H9 (cell line): Measurements from ENCODE around the gene MAP3K20. TPM values are rescaled to one million over a fixed set of nuclear protein-coding genes. Genes with fewer than 3 reads are reported as not detected.
A peak's percentile ranks its signal among the peaks of the same experiment; 100 is the strongest.

ENCODE experiments used
- DNase-seq: peaks from one replicate; pipeline ENCODE4 v3.0.0-alpha.2; 2017
- H2AFZ ChIP-seq: one replicate; pipeline ENCODE4 v1.6.1; 2013; ENCODE audit warnings: mild to moderate bottlenecking, low read length, control low read depth, moderate library complexity
- H2AK5ac ChIP-seq: 2 replicates; pipeline ENCODE4 v1.6.1; 2013; ENCODE audit warnings: low read length, control low read depth, mixed read lengths; ENCODE audit not compliant: insufficient read length
- H2BK120ac ChIP-seq: one replicate; pipeline ENCODE4 v1.6.1; 2013; ENCODE audit warnings: low read depth, mild to moderate bottlenecking, low read length, control low read depth, inconsistent platforms; ENCODE audit not compliant: poor library complexity, severe bottlenecking
- H2BK12ac ChIP-seq: 2 replicates; pipeline ENCODE4 v1.6.1; 2013; ENCODE audit warnings: low read length, control low read depth, mixed read lengths, low read depth; ENCODE audit not compliant: insufficient read length
- H2BK15ac ChIP-seq: 2 replicates; pipeline ENCODE4 v1.6.1; 2013; ENCODE audit warnings: low read depth, low read length, control low read depth
- H2BK20ac ChIP-seq: one replicate; pipeline ENCODE4 v1.6.1; 2013; ENCODE audit warnings: low read depth, mild to moderate bottlenecking, low read length, control low read depth, inconsistent platforms; ENCODE audit not compliant: poor library complexity, severe bottlenecking
- H2BK5ac ChIP-seq: 2 replicates; pipeline ENCODE4 v1.6.1; 2013; ENCODE audit warnings: low read length, control low read depth, mixed read lengths; ENCODE audit not compliant: insufficient read length
- H3K14ac ChIP-seq: 2 replicates; pipeline ENCODE4 v1.6.1; 2013; ENCODE audit warnings: low read length, control low read depth; ENCODE audit not compliant: insufficient read depth
- H3K18ac ChIP-seq: 2 replicates; pipeline ENCODE4 v1.6.1; 2013; ENCODE audit warnings: low read depth, mild to moderate bottlenecking, mixed read lengths, low read length, control low read depth; ENCODE audit not compliant: insufficient read length
- H3K23ac ChIP-seq: 2 replicates; pipeline ENCODE4 v1.6.1; 2013; ENCODE audit warnings: low read length, control low read depth, mixed read lengths, low read depth; ENCODE audit not compliant: insufficient read length
- H3K23me2 ChIP-seq: 2 replicates; pipeline ENCODE4 v1.6.1; 2013; ENCODE audit warnings: low read depth, mild to moderate bottlenecking, mixed read lengths, low read length, control low read depth; ENCODE audit not compliant: insufficient read length, poor library complexity, severe bottlenecking
- H3K27ac ChIP-seq: 2 replicates; pipeline ENCODE4 v1.5.1; 2013; ENCODE audit warnings: low read length, control low read depth, mixed read lengths, low read depth; ENCODE audit not compliant: insufficient read length
- H3K27me3 ChIP-seq: 2 replicates; pipeline ENCODE4 v1.6.1; 2013; ENCODE audit warnings: low read length, control low read depth, inconsistent platforms; ENCODE audit not compliant: insufficient read depth
- H3K4ac ChIP-seq: 2 replicates; pipeline ENCODE4 v1.6.1; 2013; ENCODE audit warnings: low read depth, mild to moderate bottlenecking, control low read depth, inconsistent platforms, low read length, moderate library complexity
- H3K4me1 ChIP-seq: 2 replicates; pipeline ENCODE4 v1.6.1; 2013; ENCODE audit warnings: low read length, control low read depth, inconsistent platforms; ENCODE audit not compliant: insufficient read depth
- H3K4me2 ChIP-seq: 2 replicates; pipeline ENCODE4 v1.6.1; 2013; ENCODE audit warnings: low read length, control low read depth, mixed read lengths; ENCODE audit not compliant: insufficient read length, insufficient read depth
- H3K56ac ChIP-seq: 2 replicates; pipeline ENCODE4 v1.6.1; 2013; ENCODE audit warnings: low read depth, mild to moderate bottlenecking, mixed read lengths, low read length, control low read depth; ENCODE audit not compliant: insufficient read length
- H3K79me1 ChIP-seq: 2 replicates; pipeline ENCODE4 v1.6.1; 2013; ENCODE audit warnings: low read depth, mild to moderate bottlenecking, moderate library complexity, low read length, control low read depth, inconsistent platforms; ENCODE audit not compliant: insufficient read depth, poor library complexity, severe bottlenecking
- H3K79me2 ChIP-seq: 2 replicates; pipeline ENCODE4 v1.6.1; 2013; ENCODE audit warnings: low read length, control low read depth, inconsistent platforms; ENCODE audit not compliant: insufficient read depth
- H3K9ac ChIP-seq: 2 replicates; pipeline ENCODE4 v1.6.1; 2013; ENCODE audit warnings: low read length, control low read depth, mixed read lengths; ENCODE audit not compliant: insufficient read length; ENCODE audit errors: extremely low read depth
- H3K9me3 ChIP-seq: one replicate; pipeline ENCODE4 v1.6.1; 2013; ENCODE audit warnings: low read depth, low read length, inconsistent platforms; ENCODE audit not compliant: control insufficient read depth
- H3T11ph ChIP-seq: one replicate; pipeline ENCODE4 v1.6.1; 2013; ENCODE audit warnings: mild to moderate bottlenecking, low read length, control low read depth, inconsistent platforms
- H4K20me1 ChIP-seq: one replicate; pipeline ENCODE4 v1.6.1; 2013; ENCODE audit not compliant: control insufficient read depth, insufficient read length, insufficient read depth
- H4K5ac ChIP-seq: 2 replicates; pipeline ENCODE4 v1.6.1; 2013; ENCODE audit warnings: low read depth, mild to moderate bottlenecking, mixed read lengths, low read length, control low read depth; ENCODE audit not compliant: insufficient read length
- H4K8ac ChIP-seq: replicated peaks from 2 replicates; pipeline ENCODE4 v1.6.1; 2013; ENCODE audit warnings: low read length, control low read depth, mixed read lengths, low read depth; ENCODE audit not compliant: insufficient read length
- H4K91ac ChIP-seq: 2 replicates; pipeline ENCODE4 v1.6.1; 2013; ENCODE audit warnings: low read depth, mild to moderate bottlenecking, moderate library complexity, mixed read lengths, low read length, control low read depth; ENCODE audit not compliant: insufficient read length
- H3K27ac Mint-ChIP-seq, 3 experiments: 2 replicates in 2 of 3; 3 replicates in 1 of 3; pipeline ENCODE4 v1.8.0; 2020 to 2021; ENCODE audit warnings: mixed read lengths in 3 of 3, mild to moderate bottlenecking in 1 of 3, moderate library complexity in 1 of 3
- H3K27me3 Mint-ChIP-seq: 2 replicates; pipeline ENCODE4 v1.8.0; 2021; ENCODE audit warnings: low read depth, mild to moderate bottlenecking, moderate library complexity, mixed read lengths
- H3K36me3 Mint-ChIP-seq, 3 experiments: 2 replicates in 2 of 3; 3 replicates in 1 of 3; pipeline ENCODE4 v1.8.0; 2020 to 2021; ENCODE audit warnings: low read depth in 3 of 3, mixed read lengths in 3 of 3; ENCODE audit not compliant: insufficient read depth in 1 of 3
- H3K4me1 Mint-ChIP-seq, 2 experiments: 2 replicates each; pipeline ENCODE4 v1.8.0; 2020; ENCODE audit warnings: mixed read lengths in 2 of 2
- H3K4me3 Mint-ChIP-seq, 2 experiments: 2 replicates in 1 of 2; 3 replicates in 1 of 2; pipeline ENCODE4 v1.8.0; 2020 to 2021; ENCODE audit warnings: mild to moderate bottlenecking in 2 of 2, mixed read lengths in 2 of 2, moderate library complexity in 1 of 2
- H3K9me3 Mint-ChIP-seq, 2 experiments: 2 replicates in 1 of 2; 3 replicates in 1 of 2; pipeline ENCODE4 v1.8.0; 2020; ENCODE audit warnings: mild to moderate bottlenecking in 2 of 2, mixed read lengths in 2 of 2, moderate library complexity in 1 of 2
- CTCF ChIP-seq: fragments of 200-600 bp; sonication (generic); conservative IDR thresholded peaks from 3 replicates; pipeline ENCODE4 v1.8.0; 2021; ENCODE audit warnings: antibody characterized with exemption, mild to moderate bottlenecking
- WGBS: extraction: QIAGEN DNeasy Blood & Tissue Kit; methylation state at CpG from one replicate; pipeline ENCODE4 v1.1.7; 2013; ENCODE audit warnings: missing lambda C conversion rate, low lambda C conversion rate, mixed read lengths; ENCODE audit not compliant: insufficient read length; ENCODE audit errors: extremely low coverage; 5-methylcytosine and 5-hydroxymethylcytosine counted together
- total RNA-seq: library from RNA; stranded (reverse); gene quantifications from 2 replicates; pipeline ENCODE4 v1.2.1, GENCODE V29; 2021

MAP3K20 gene
- total RNA-seq, 1 experiment from 2014 or later, result 8.7 TPM

GRCh38 chr2:173090973-173091660 lies 15.5 kb downstream of the MAP3K20 start:
- Histone ChIP-seq H3K27ac (no peak overlapping the region), H3K23me2 (no peaks in the 10 kb centered on the region), H2BK20ac (no peak overlapping the region), H3K9me3 (no peaks in the 10 kb centered on the region), H3K4me1 (peaks cover 2% of the 10 kb centered on the region; the same call in 1 of the 2 replicates), H3K23ac (no peak overlapping the region), H2AK5ac (no peak overlapping the region), H3K79me2 (no peaks in the 10 kb centered on the region), H3T11ph (no peak overlapping the region), H4K5ac (no peak overlapping the region), H3K9ac (no peak overlapping the region), H2AFZ (no peak overlapping the region), H4K20me1 (no peaks in the 10 kb centered on the region), H4K8ac (no peak overlapping the region), H3K18ac (no peak overlapping the region), H2BK5ac (no peak overlapping the region), H2BK15ac (no peak overlapping the region), H4K91ac (no peak overlapping the region), H2BK12ac (no peak overlapping the region), H3K14ac (no peak overlapping the region), H3K79me1 (no peaks in the 10 kb centered on the region), H3K4me2 (no peak overlapping the region), H3K56ac (no peak overlapping the region), H3K4ac (no peak overlapping the region), H3K27me3 (no peaks in the 10 kb centered on the region), H2BK120ac (no peak overlapping the region)
- no CpG with 5 or more reads among the region's 10 CpGs for WGBS
- Mint-ChIP-seq H3K27me3 (no peaks in the 10 kb centered on the region), H3K27ac (no peak overlapping the region), H3K4me3 (no peak overlapping the region), H3K4me1 (peaks cover 11 to 15% of the 10 kb centered on the region in 2 experiments), H3K36me3 (no peaks in the 10 kb centered on the region), H3K9me3 (no peaks in the 10 kb centered on the region)
- DNase-seq, result peak; percentile 34
- peak; percentile 71 for TF ChIP-seq CTCF
